HEK293 (cell line): ENCODE data around the gene LUZP2.

Experiments used
- CTCF ChIA-PET: fragments of 350-600 bp; formaldehyde crosslinking; extraction: SDS; loops from one replicate; lab custom pipeline; 2021; ENCODE audit warnings: antibody characterized with exemption; lab: Yijun Ruan, JAX
- POLR2A ChIA-PET: fragments of 300-600 bp; formaldehyde crosslinking; extraction: SDS; loops from one replicate; lab custom pipeline; 2020; ENCODE audit warnings: antibody characterized with exemption, inconsistent platforms; lab: Yijun Ruan, JAX
- H3K27ac ChIP-seq: fragments of 200-500 bp; sonication (Bioruptor generic); 2 replicates; pipeline ENCODE4 v1.5.1; 2014; ENCODE audit warnings: low read depth, low read length, control low read depth, inconsistent platforms; ENCODE audit errors: extremely low read depth
- H3K36me3 ChIP-seq, 2 experiments: fragments of 200-500 bp in 1 of 2; sonication (Bioruptor generic) in 1 of 2; 1 replicate in 1 of 2; 2 replicates in 1 of 2; pipeline ENCODE4 v1.5.1; 2014 to 2017; ENCODE audit warnings: inconsistent platforms in 2 of 2, low read length in 2 of 2; ENCODE audit not compliant: control insufficient read depth in 2 of 2, insufficient read depth in 1 of 2
- H3K4me1 ChIP-seq: fragments of 200-500 bp; sonication (Bioruptor generic); 2 replicates; pipeline ENCODE4 v1.5.1; 2014; ENCODE audit warnings: mild to moderate bottlenecking, low read length, inconsistent platforms; ENCODE audit not compliant: control insufficient read depth, insufficient read depth
- H3K4me3 ChIP-seq: 2 replicates; pipeline ENCODE4 v1.5.1; 2011; ENCODE audit warnings: low read depth, mild to moderate bottlenecking, control low read depth, low read length, moderate library complexity
- H3K9me3 ChIP-seq: fragments of 200-500 bp; sonication (Bioruptor generic); 2 replicates; pipeline ENCODE4 v1.5.1; 2014; ENCODE audit warnings: low read depth, low read length, inconsistent platforms; ENCODE audit not compliant: control insufficient read depth, insufficient read depth
- GLIS1 ChIP-seq: fragments of 450-650 bp; formaldehyde crosslinking; IDR thresholded peaks from 2 replicates; pipeline ENCODE4 v1.5.1; 2016; ENCODE audit warnings: missing biosample characterization, missing genetic modification characterization
- KLF7 ChIP-seq: fragments of 450-650 bp; formaldehyde crosslinking; IDR thresholded peaks from 2 replicates; pipeline ENCODE4 v1.5.1; 2016; ENCODE audit warnings: missing biosample characterization, missing genetic modification characterization, borderline replicate concordance
- MYNN ChIP-seq: fragments of 450-650 bp; formaldehyde crosslinking; IDR thresholded peaks from 2 replicates; pipeline ENCODE4 v1.5.1; 2016; ENCODE audit warnings: missing biosample characterization, missing genetic modification characterization, borderline replicate concordance
- SP2 ChIP-seq: fragments of 450-650 bp; formaldehyde crosslinking; IDR thresholded peaks from 2 replicates; pipeline ENCODE4 v1.5.1; 2016; ENCODE audit warnings: missing biosample characterization, missing genetic modification characterization
- YY2 ChIP-seq: fragments of 450-650 bp; formaldehyde crosslinking; IDR thresholded peaks from 2 replicates; pipeline ENCODE4 v1.5.1; 2016; ENCODE audit warnings: missing biosample characterization, missing genetic modification characterization
- ZBTB8A ChIP-seq: fragments of 450-650 bp; formaldehyde crosslinking; IDR thresholded peaks from 2 replicates; pipeline ENCODE4 v1.5.1; 2016; ENCODE audit warnings: missing biosample characterization, missing genetic modification characterization
- ZNF114 ChIP-seq: fragments of 450-650 bp; formaldehyde crosslinking; IDR thresholded peaks from 2 replicates; pipeline ENCODE4 v1.5.0; 2017; ENCODE audit warnings: missing biosample characterization, missing genetic modification characterization
- ZNF138 ChIP-seq: fragments of 450-650 bp; formaldehyde crosslinking; IDR thresholded peaks from 2 replicates; pipeline ENCODE4 v1.5.1; 2016; ENCODE audit warnings: missing biosample characterization, missing genetic modification characterization, borderline replicate concordance
- ZNF16 ChIP-seq: fragments of 450-650 bp; formaldehyde crosslinking; IDR thresholded peaks from 2 replicates; pipeline ENCODE4 v1.5.1; 2016; ENCODE audit warnings: low read depth, missing biosample characterization, missing genetic modification characterization
- ZNF169 ChIP-seq: fragments of 450-650 bp; formaldehyde crosslinking; IDR thresholded peaks from 2 replicates; pipeline ENCODE4 v1.5.1; 2016; ENCODE audit warnings: missing biosample characterization, missing genetic modification characterization
- ZNF2 ChIP-seq: fragments of 450-650 bp; formaldehyde crosslinking; IDR thresholded peaks from 2 replicates; pipeline ENCODE4 v1.5.1; 2016; ENCODE audit warnings: missing biosample characterization, missing genetic modification characterization
- ZNF366 ChIP-seq: fragments of 450-650 bp; formaldehyde crosslinking; conservative IDR thresholded peaks from 2 replicates; pipeline ENCODE4 v1.5.1; 2016; ENCODE audit warnings: missing biosample characterization, missing genetic modification characterization
- ZNF501 ChIP-seq: fragments of 450-650 bp; formaldehyde crosslinking; IDR thresholded peaks from 2 replicates; pipeline ENCODE4 v1.5.1; 2016; ENCODE audit warnings: missing biosample characterization, missing genetic modification characterization
- ZNF558 ChIP-seq: fragments of 450-650 bp; formaldehyde crosslinking; IDR thresholded peaks from 2 replicates; pipeline ENCODE4 v1.5.1; 2016; ENCODE audit warnings: missing biosample characterization, missing genetic modification characterization
- ZNF658 ChIP-seq: fragments of 450-650 bp; formaldehyde crosslinking; IDR thresholded peaks from 2 replicates; pipeline ENCODE4; 2016; ENCODE audit warnings: missing biosample characterization, missing genetic modification characterization
- TF ChIP-seq, protein P1 (sequence below): fragments of 450-650 bp; formaldehyde crosslinking; IDR thresholded peaks from 2 replicates; pipeline ENCODE4 v1.5.1; 2016; ENCODE audit warnings: missing biosample characterization, missing genetic modification characterization
- TF ChIP-seq, protein P2 (sequence below): fragments of 450-650 bp; formaldehyde crosslinking; IDR thresholded peaks from 2 replicates; pipeline ENCODE4 v1.5.1; 2016; ENCODE audit warnings: missing biosample characterization, missing genetic modification characterization
- TF ChIP-seq, protein P3 (sequence below): fragments of 450-650 bp; formaldehyde crosslinking; IDR thresholded peaks from 2 replicates; pipeline ENCODE4 v1.5.1; 2017; ENCODE audit warnings: missing biosample characterization, missing genetic modification characterization
- TF ChIP-seq, protein P4 (sequence below): fragments of 450-650 bp; formaldehyde crosslinking; IDR thresholded peaks from 2 replicates; pipeline ENCODE4 v1.5.1; 2016; ENCODE audit warnings: missing biosample characterization, missing genetic modification characterization, borderline replicate concordance
- TF ChIP-seq, protein P5 (sequence below): fragments of 450-650 bp; formaldehyde crosslinking; IDR thresholded peaks from 2 replicates; pipeline ENCODE4 v1.5.1; 2017; ENCODE audit warnings: missing biosample characterization, missing genetic modification characterization
- TF ChIP-seq, protein P6 (sequence below): fragments of 450-650 bp; formaldehyde crosslinking; IDR thresholded peaks from 2 replicates; pipeline ENCODE4 v1.5.1; 2016; ENCODE audit warnings: missing biosample characterization, missing genetic modification characterization

LUZP2 gene

DNA sequence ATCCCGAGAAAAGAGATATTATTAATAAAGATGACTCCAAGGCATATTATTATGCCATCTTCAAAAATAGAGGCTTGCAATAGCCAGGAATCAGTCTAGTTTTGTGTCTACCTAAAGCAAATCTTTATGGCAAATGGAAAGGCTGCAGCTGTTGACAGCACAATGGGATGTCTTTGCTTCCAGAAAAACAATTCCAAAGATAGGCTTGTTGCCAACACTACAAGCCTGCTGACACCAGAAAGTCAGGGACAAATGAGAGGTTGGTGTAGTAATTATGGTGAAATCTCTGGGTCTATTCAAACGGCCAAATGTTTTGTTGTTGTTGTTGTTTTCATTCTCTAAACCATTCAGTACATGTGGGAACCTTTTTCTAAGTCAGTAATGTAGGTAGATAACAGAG is 101.8 kb downstream of the LUZP2 start (continued):
- TF ChIP-seq, protein P1, sequence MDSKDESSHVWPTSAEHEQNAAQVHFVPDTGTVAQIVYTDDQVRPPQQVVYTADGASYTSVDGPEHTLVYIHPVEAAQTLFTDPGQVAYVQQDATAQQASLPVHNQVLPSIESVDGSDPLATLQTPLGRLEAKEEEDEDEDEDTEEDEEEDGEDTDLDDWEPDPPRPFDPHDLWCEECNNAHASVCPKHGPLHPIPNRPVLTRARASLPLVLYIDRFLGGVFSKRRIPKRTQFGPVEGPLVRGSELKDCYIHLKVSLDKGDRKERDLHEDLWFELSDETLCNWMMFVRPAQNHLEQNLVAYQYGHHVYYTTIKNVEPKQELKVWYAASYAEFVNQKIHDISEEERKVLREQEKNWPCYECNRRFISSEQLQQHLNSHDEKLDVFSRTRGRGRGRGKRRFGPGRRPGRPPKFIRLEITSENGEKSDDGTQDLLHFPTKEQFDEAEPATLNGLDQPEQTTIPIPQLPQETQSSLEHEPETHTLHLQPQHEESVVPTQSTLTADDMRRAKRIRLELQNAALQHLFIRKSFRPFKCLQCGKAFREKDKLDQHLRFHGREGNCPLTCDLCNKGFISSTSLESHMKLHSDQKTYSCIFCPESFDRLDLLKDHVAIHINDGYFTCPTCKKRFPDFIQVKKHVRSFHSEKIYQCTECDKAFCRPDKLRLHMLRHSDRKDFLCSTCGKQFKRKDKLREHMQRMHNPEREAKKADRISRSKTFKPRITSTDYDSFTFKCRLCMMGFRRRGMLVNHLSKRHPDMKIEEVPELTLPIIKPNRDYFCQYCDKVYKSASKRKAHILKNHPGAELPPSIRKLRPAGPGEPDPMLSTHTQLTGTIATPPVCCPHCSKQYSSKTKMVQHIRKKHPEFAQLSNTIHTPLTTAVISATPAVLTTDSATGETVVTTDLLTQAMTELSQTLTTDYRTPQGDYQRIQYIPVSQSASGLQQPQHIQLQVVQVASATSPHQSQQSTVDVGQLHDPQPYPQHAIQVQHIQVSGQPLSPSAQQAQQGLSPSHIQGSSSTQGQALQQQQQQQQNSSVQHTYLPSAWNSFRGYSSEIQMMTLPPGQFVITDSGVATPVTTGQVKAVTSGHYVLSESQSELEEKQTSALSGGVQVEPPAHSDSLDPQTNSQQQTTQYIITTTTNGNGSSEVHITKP (tag by site-specific recombination), result no peak
- TF ChIP-seq, protein P2, sequence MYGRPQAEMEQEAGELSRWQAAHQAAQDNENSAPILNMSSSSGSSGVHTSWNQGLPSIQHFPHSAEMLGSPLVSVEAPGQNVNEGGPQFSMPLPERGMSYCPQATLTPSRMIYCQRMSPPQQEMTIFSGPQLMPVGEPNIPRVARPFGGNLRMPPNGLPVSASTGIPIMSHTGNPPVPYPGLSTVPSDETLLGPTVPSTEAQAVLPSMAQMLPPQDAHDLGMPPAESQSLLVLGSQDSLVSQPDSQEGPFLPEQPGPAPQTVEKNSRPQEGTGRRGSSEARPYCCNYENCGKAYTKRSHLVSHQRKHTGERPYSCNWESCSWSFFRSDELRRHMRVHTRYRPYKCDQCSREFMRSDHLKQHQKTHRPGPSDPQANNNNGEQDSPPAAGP, result no peak
- TF ChIP-seq, protein P3, sequence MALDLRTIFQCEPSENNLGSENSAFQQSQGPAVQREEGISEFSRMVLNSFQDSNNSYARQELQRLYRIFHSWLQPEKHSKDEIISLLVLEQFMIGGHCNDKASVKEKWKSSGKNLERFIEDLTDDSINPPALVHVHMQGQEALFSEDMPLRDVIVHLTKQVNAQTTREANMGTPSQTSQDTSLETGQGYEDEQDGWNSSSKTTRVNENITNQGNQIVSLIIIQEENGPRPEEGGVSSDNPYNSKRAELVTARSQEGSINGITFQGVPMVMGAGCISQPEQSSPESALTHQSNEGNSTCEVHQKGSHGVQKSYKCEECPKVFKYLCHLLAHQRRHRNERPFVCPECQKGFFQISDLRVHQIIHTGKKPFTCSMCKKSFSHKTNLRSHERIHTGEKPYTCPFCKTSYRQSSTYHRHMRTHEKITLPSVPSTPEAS (tag by site-specific recombination), result no peak
- TF ChIP-seq ZNF138 (tag by site-specific recombination) (no peak), ZNF114 (tag by site-specific recombination) (no peak), KLF7 (tag by site-specific recombination) (no peak)
- TF ChIP-seq, all 188 proteins: peak for 0

DNA sequence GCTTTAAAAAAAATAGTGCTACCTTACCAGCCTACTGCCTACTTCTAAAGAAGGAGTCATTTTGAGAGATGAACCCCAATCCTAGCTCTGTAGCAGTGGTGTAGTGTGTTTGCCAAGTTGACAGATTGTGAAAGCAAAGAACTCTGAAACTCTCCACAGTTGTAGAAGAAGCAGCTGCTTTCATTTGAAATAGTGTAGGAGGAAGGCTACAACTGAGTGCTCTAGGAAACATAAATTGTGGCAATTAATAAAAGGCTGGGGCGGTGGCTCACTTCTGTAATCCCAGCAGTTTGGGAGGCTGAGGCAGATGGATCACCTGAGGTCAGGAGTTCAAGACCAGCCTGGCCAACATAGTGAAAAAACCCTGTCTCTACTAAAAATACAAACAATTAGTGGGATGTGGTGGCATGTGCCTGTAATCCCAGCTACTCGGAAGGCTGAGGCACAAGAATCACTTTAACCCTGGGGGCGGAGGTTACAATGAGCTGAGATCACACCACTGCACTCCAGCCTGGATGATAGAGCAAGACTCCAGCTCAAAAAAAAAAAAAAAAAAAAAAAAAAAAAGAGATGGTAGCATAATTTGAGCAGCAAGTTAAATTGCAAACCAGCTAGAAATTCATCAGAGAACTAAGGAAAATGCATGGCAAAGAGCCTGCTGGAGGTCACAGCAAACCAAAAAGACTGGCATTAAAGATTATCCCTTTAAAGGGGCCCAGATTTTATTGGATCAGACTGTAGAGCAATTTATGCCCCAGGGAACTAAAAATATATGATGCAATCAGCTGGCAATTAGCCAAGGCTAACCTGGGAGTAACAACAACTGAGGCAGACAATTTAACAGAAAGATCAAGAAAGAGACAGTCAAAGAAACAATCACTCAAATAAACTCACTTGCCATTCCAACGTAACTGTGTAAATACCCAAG is 112.6 kb downstream of the LUZP2 start:
- H3K4me3 ChIP-seq, result no peak overlapping the region
- no peaks in the 10 kb centered on the region for H3K36me3 ChIP-seq
- H3K27ac ChIP-seq, result no peak overlapping the region
- ChIA-PET CTCF (no interaction called here), POLR2A (no interaction called here)
- H3K9me3 ChIP-seq, result no peaks in the 10 kb centered on the region
- no peaks in the 10 kb centered on the region for H3K4me1 ChIP-seq
- TF ChIP-seq ZNF366 (tag by site-specific recombination) (no peak), YY2 (tag by site-specific recombination) (no peak), GLIS1 (tag by site-specific recombination) (no peak), ZNF501 (tag by site-specific recombination) (no peak), ZNF558 (tag by site-specific recombination) (no peak), ZNF2 (tag by site-specific recombination) (no peak), ZNF169 (tag by site-specific recombination) (no peak), SP2 (no peak), ZNF16 (tag by site-specific recombination) (no peak), MYNN (tag by site-specific recombination) (no peak), ZBTB8A (tag by site-specific recombination) (no peak), ZNF658 (tag by site-specific recombination) (no peak)
- TF ChIP-seq, protein P4, sequence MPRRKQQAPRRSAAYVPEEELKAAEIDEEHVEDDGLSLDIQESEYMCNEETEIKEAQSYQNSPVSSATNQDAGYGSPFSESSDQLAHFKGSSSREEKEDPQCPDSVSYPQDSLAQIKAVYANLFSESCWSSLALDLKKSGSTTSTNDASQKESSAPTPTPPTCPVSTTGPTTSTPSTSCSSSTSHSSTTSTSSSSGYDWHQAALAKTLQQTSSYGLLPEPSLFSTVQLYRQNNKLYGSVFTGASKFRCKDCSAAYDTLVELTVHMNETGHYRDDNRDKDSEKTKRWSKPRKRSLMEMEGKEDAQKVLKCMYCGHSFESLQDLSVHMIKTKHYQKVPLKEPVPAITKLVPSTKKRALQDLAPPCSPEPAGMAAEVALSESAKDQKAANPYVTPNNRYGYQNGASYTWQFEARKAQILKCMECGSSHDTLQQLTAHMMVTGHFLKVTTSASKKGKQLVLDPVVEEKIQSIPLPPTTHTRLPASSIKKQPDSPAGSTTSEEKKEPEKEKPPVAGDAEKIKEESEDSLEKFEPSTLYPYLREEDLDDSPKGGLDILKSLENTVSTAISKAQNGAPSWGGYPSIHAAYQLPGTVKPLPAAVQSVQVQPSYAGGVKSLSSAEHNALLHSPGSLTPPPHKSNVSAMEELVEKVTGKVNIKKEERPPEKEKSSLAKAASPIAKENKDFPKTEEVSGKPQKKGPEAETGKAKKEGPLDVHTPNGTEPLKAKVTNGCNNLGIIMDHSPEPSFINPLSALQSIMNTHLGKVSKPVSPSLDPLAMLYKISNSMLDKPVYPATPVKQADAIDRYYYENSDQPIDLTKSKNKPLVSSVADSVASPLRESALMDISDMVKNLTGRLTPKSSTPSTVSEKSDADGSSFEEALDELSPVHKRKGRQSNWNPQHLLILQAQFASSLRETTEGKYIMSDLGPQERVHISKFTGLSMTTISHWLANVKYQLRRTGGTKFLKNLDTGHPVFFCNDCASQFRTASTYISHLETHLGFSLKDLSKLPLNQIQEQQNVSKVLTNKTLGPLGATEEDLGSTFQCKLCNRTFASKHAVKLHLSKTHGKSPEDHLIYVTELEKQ (tag by site-specific recombination), result no peak
- TF ChIP-seq, protein P5, sequence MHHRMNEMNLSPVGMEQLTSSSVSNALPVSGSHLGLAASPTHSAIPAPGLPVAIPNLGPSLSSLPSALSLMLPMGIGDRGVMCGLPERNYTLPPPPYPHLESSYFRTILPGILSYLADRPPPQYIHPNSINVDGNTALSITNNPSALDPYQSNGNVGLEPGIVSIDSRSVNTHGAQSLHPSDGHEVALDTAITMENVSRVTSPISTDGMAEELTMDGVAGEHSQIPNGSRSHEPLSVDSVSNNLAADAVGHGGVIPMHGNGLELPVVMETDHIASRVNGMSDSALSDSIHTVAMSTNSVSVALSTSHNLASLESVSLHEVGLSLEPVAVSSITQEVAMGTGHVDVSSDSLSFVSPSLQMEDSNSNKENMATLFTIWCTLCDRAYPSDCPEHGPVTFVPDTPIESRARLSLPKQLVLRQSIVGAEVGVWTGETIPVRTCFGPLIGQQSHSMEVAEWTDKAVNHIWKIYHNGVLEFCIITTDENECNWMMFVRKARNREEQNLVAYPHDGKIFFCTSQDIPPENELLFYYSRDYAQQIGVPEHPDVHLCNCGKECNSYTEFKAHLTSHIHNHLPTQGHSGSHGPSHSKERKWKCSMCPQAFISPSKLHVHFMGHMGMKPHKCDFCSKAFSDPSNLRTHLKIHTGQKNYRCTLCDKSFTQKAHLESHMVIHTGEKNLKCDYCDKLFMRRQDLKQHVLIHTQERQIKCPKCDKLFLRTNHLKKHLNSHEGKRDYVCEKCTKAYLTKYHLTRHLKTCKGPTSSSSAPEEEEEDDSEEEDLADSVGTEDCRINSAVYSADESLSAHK, result no peak
- TF ChIP-seq, protein P6, sequence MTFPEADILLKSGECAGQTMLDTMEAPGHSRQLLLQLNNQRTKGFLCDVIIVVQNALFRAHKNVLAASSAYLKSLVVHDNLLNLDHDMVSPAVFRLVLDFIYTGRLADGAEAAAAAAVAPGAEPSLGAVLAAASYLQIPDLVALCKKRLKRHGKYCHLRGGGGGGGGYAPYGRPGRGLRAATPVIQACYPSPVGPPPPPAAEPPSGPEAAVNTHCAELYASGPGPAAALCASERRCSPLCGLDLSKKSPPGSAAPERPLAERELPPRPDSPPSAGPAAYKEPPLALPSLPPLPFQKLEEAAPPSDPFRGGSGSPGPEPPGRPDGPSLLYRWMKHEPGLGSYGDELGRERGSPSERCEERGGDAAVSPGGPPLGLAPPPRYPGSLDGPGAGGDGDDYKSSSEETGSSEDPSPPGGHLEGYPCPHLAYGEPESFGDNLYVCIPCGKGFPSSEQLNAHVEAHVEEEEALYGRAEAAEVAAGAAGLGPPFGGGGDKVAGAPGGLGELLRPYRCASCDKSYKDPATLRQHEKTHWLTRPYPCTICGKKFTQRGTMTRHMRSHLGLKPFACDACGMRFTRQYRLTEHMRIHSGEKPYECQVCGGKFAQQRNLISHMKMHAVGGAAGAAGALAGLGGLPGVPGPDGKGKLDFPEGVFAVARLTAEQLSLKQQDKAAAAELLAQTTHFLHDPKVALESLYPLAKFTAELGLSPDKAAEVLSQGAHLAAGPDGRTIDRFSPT (tag by site-specific recombination), result no peak
